DND-41 (cell line): ENCODE results near the gene SIRT4.

Experiments
- ATAC-seq: fragments of 200-7000 bp; cut with Tn5 transposase; 3 replicates; pipeline ENCODE4 v1.9.1; 2021; ENCODE audit warnings: low read depth; ENCODE audit not compliant: insufficient read depth
- DNase-seq: peaks from one replicate; pipeline ENCODE4 v3.0.0-alpha.2; 2020
- H2AFZ ChIP-seq: 2 replicates; pipeline ENCODE4 v1.6.0; 2012; ENCODE audit warnings: low read depth, low read length
- H3K27ac ChIP-seq: 2 replicates; pipeline ENCODE4 v1.5.1; 2012; ENCODE audit warnings: low read length, inconsistent platforms
- H3K27me3 ChIP-seq: fragments of 200-600 bp; sonication (generic); 2 replicates; pipeline ENCODE4 v1.6.0; 2012; ENCODE audit warnings: low read length, mild to moderate bottlenecking, inconsistent platforms; ENCODE audit not compliant: insufficient read depth, poor library complexity
- H3K36me3 ChIP-seq: 2 replicates; pipeline ENCODE4 v1.5.1; 2012; ENCODE audit warnings: low read length, inconsistent platforms; ENCODE audit not compliant: insufficient read depth
- H3K4me1 ChIP-seq: 2 replicates; pipeline ENCODE4 v1.5.1; 2012; ENCODE audit warnings: mild to moderate bottlenecking, low read length; ENCODE audit not compliant: insufficient read depth
- H3K4me2 ChIP-seq: 2 replicates; pipeline ENCODE4 v1.6.0; 2012; ENCODE audit warnings: mild to moderate bottlenecking, moderate library complexity, low read length, inconsistent platforms; ENCODE audit not compliant: insufficient read depth
- H3K4me3 ChIP-seq, 2 experiments: fragments of 200-600 bp in 1 of 2; shearing (Covaris generic) in 1 of 2; 2 replicates each; pipeline ENCODE4 v1.5.1; 2012 to 2016; ENCODE audit warnings: inconsistent platforms in 2 of 2, low read length in 2 of 2, mild to moderate bottlenecking in 2 of 2, low read depth in 1 of 2, moderate library complexity in 1 of 2
- H3K79me2 ChIP-seq: 2 replicates; pipeline ENCODE4 v1.6.0; 2012; ENCODE audit warnings: low read length, inconsistent platforms; ENCODE audit not compliant: insufficient read depth
- H3K9ac ChIP-seq: 2 replicates; pipeline ENCODE4 v1.6.0; 2012; ENCODE audit warnings: low read depth, mild to moderate bottlenecking, inconsistent platforms, low read length, moderate library complexity
- H3K9me3 ChIP-seq: 2 replicates; pipeline ENCODE4 v1.5.1; 2012; ENCODE audit warnings: low read length, moderate library complexity, mild to moderate bottlenecking, inconsistent platforms; ENCODE audit not compliant: insufficient read depth, severe bottlenecking
- H4K20me1 ChIP-seq: 2 replicates; pipeline ENCODE4 v1.6.0; 2012; ENCODE audit warnings: low read length; ENCODE audit not compliant: insufficient read depth
- CTCF ChIP-seq: IDR thresholded peaks from 2 replicates; pipeline ENCODE4 v1.5.1; 2012; ENCODE audit warnings: borderline replicate concordance, low read length, moderate library complexity, mild to moderate bottlenecking; ENCODE audit not compliant: poor library complexity, severe bottlenecking; ENCODE audit errors: extremely low read depth
- EZH2 ChIP-seq: IDR thresholded peaks from 3 replicates; pipeline ENCODE4 v1.6.1; 2012; ENCODE audit warnings: borderline replicate concordance, low read depth, mild to moderate bottlenecking, moderate library complexity, low read length, inconsistent platforms; ENCODE audit not compliant: severe bottlenecking

SIRT4 gene

DNA sequence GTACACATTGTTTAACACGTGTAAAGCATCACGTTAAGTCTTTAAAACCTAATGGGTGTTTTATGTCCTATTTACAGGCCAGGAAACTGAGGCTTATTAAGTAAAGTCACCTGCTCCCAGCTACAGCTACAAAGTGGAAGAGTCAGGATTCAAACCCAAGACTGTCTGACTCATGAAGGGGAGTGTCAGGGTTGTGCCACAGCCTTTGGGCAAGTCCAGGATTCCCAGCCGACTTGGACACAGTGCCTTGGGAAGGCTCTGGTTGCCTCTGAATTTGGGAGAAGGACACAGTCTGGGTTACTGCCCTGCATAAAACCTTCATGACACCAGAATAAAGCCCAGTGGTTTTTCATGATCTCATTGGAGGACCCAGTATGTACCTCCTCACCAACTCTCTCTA lies 17.7 kb upstream of the SIRT4 start:
- no peak overlapping the region for H2AFZ ChIP-seq
- no peaks in the 10 kb centered on the region for H3K27me3 ChIP-seq
- no peaks in the 10 kb centered on the region for H3K9me3 ChIP-seq
- H3K27ac ChIP-seq: no peak overlapping the region
- H4K20me1 ChIP-seq: no peaks in the 10 kb centered on the region
- H3K79me2 ChIP-seq: no peaks in the 10 kb centered on the region
- no peak for ATAC-seq
- no peak overlapping the region for H3K4me3 ChIP-seq
- no peak for DNase-seq
- H3K36me3 ChIP-seq: no peaks in the 10 kb centered on the region
- H3K4me1 ChIP-seq: no peaks in the 10 kb centered on the region
- no peak overlapping the region for H3K9ac ChIP-seq
- TF ChIP-seq CTCF: no peak
- TF ChIP-seq EZH2: no peak
- no peak overlapping the region for H3K4me2 ChIP-seq

GRCh38 chr12:120286768-120287490 lies 15.2 kb upstream of the SIRT4 start:
- H3K4me1 ChIP-seq: peaks cover 18% of the 10 kb centered on the region
- no peak overlapping the region for H3K4me3 ChIP-seq
- no peaks in the 10 kb centered on the region for H3K9me3 ChIP-seq
- no peak overlapping the region for H2AFZ ChIP-seq
- H3K27me3 ChIP-seq: no peaks in the 10 kb centered on the region
- H3K27ac ChIP-seq: no peak overlapping the region
- H3K9ac ChIP-seq: no peak overlapping the region
- H3K79me2 ChIP-seq: no peaks in the 10 kb centered on the region
- ATAC-seq (no peak), DNase-seq (no peak)
- H3K4me2 ChIP-seq: no peak overlapping the region
- H3K36me3 ChIP-seq: no peaks in the 10 kb centered on the region
- TF ChIP-seq EZH2: no peak
- TF ChIP-seq CTCF: no peak
- H4K20me1 ChIP-seq: no peaks in the 10 kb centered on the region

DNA sequence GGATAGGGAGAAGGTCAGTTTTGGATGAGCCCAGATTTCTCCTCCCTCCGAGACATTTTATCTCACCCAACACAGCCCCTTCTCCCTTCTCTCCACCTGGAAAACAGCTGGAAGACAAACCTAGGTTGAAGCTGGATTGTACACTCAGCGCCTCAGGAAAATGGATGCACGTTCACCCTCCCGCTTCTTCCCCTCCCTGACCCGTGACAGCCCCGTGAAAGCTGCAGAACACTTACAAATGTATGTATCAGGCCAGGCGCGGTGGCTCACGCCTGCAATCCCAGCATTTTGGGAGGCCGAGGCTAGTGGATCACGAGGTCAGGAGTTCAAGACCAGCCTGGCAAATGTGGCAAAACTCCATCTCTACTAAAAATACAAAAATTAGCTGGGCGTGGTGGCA lies 14.6 kb upstream of the SIRT4 start:
- H3K4me2 ChIP-seq: no peak overlapping the region
- H3K79me2 ChIP-seq: no peaks in the 10 kb centered on the region
- TF ChIP-seq EZH2 (no peak), CTCF (no peak)
- H3K9me3 ChIP-seq: no peaks in the 10 kb centered on the region
- no peak for DNase-seq
- no peak overlapping the region for H2AFZ ChIP-seq
- no peak overlapping the region for H3K4me3 ChIP-seq
- H3K9ac ChIP-seq: no peak overlapping the region
- H3K27me3 ChIP-seq: no peaks in the 10 kb centered on the region
- peaks cover 21% of the 10 kb centered on the region for H3K4me1 ChIP-seq
- no peak overlapping the region for H3K27ac ChIP-seq
- H4K20me1 ChIP-seq: no peaks in the 10 kb centered on the region
- no peaks in the 10 kb centered on the region for H3K36me3 ChIP-seq
- ATAC-seq: no peak
